Panc1 (cell line): ENCODE measurements around the gene HOXA13.

Source experiments
- POLR2AphosphoS5 ChIP-seq: IDR thresholded peaks from 2 replicates; pipeline ENCODE4 v1.6.1; 2012; ENCODE audit warnings: mild to moderate bottlenecking, low read depth, low read length, moderate library complexity
- TF ChIP-seq, protein P1 (sequence below): fragments of 450-650 bp; IDR thresholded peaks from 2 replicates; pipeline ENCODE4 v1.5.1; 2017; ENCODE audit warnings: mild to moderate bottlenecking

DNA sequence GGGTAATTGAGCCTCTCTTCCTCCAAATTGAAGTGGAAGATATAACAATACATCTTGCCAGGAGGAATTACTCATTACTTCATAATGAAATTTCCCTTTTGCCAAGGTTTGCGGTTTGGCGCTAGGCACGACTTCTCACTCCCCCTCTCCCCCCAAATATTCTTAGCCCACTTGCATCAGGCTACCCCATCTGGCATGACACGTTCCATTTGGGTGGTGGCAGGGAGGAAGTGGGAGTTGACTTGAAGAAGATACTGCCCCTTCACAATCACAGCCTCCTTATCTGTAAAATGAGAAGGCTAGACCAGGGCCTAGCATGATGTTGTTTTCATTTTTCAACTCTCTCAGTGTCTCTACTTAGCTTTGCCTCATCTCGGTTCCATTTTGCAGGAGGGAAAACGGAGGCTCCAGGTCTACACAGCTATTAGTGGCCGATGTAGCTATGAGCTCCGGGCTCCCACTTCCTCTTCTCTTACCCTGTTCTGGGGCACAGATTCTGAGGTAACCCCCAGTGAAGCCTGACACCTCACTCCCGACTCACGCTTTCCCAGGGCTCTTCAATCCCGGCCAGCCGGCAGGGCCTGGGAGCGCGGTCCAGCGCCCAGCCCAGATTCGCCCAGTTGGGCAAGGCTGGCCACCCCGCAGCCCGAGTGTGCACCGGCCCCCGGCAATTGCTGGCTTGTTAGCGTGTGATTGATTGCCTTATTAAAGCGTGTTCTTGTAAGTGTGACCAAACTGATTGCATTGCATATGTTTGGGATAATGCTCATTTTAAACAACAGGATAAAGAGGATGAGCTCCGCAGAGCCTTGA is 49.2 kb upstream of the HOXA13 start:
- TF ChIP-seq, protein P1, sequence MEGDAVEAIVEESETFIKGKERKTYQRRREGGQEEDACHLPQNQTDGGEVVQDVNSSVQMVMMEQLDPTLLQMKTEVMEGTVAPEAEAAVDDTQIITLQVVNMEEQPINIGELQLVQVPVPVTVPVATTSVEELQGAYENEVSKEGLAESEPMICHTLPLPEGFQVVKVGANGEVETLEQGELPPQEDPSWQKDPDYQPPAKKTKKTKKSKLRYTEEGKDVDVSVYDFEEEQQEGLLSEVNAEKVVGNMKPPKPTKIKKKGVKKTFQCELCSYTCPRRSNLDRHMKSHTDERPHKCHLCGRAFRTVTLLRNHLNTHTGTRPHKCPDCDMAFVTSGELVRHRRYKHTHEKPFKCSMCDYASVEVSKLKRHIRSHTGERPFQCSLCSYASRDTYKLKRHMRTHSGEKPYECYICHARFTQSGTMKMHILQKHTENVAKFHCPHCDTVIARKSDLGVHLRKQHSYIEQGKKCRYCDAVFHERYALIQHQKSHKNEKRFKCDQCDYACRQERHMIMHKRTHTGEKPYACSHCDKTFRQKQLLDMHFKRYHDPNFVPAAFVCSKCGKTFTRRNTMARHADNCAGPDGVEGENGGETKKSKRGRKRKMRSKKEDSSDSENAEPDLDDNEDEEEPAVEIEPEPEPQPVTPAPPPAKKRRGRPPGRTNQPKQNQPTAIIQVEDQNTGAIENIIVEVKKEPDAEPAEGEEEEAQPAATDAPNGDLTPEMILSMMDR = no peak
- no peak for TF ChIP-seq POLR2AphosphoS5
